SU-DHL-6 (cell line): ENCODE results near the gene PSPN.

Source experiments
- CTCF ChIP-seq: fragments of 200-600 bp; sonication (generic); IDR thresholded peaks from one replicate; pipeline ENCODE4 v1.5.1; 2017; ENCODE audit warnings: antibody characterized with exemption, mild to moderate bottlenecking, low read length, moderate library complexity; ENCODE audit not compliant: insufficient read depth, poor library complexity, severe bottlenecking
- EZH2phosphoT487 ChIP-seq: fragments of 200-600 bp; sonication (generic), shearing (Covaris generic); conservative IDR thresholded peaks from 2 replicates; pipeline ENCODE4 v1.6.1; 2018; ENCODE audit warnings: mild to moderate bottlenecking, antibody characterized with exemption, low read length, moderate library complexity, mixed read lengths

- TF ChIP-seq CTCF (no peak), EZH2phosphoT487 (no peak)
Measured at GRCh38 chr19:6364353-6364752, 11.4 kb downstream of the PSPN start.
